A673 (cell line): Measurements from ENCODE around the gene RTP4. TPM values are rescaled to one million over a fixed set of nuclear protein-coding genes. Genes with fewer than 3 reads are reported as not detected.
A peak's percentile ranks its signal among the peaks of the same experiment; 100 is the strongest.

ENCODE experiments used
- BruUV-seq: library from RNA; stranded (reverse); fragments of 400-500 nt; replicated peaks from 2 replicates; lab custom pipeline; 2021; lab: Mats Ljungman, UMichigan
- CTCF ChIA-PET: fragments of 300-600 bp; sonication (Branson Sonifier 250); formaldehyde crosslinking; loops from one replicate; lab custom pipeline; 2022; ENCODE audit warnings: antibody characterized with exemption; lab: Charles Lee
- POLR2A ChIA-PET: fragments of 300-600 bp; sonication (Branson Sonifier 250); formaldehyde crosslinking; loops from one replicate; lab custom pipeline; 2022; ENCODE audit warnings: antibody characterized with exemption; ENCODE audit not compliant: low non-redundant PET; lab: Charles Lee
- DNase-seq: peaks from one replicate; pipeline ENCODE4 v3.0.0-alpha.2; 2015; ENCODE audit warnings: low spot score
- H3K27ac ChIP-seq: fragments of 200-600 bp; sonication (generic); 2 replicates; pipeline ENCODE4 v1.5.1; 2016; ENCODE audit warnings: mixed run types, low read depth, mild to moderate bottlenecking, mixed read lengths, antibody characterized with exemption, low read length; ENCODE audit not compliant: poor library complexity, severe bottlenecking
- H3K27me3 ChIP-seq: fragments of 200-600 bp; sonication (generic); replicated peaks from 2 replicates; pipeline ENCODE4 v1.6.1; 2017; ENCODE audit warnings: mixed run types, low read depth, mild to moderate bottlenecking, mixed read lengths, antibody characterized with exemption, low read length; ENCODE audit not compliant: insufficient read depth, poor library complexity
- H3K36me3 ChIP-seq: fragments of 200-600 bp; sonication (generic); 2 replicates; pipeline ENCODE4 v1.6.1; 2016; ENCODE audit warnings: mixed run types, mild to moderate bottlenecking, mixed read lengths, antibody characterized with exemption, low read length; ENCODE audit not compliant: insufficient read depth, poor library complexity, severe bottlenecking
- H3K4me1 ChIP-seq: fragments of 200-600 bp; sonication (generic); 2 replicates; pipeline ENCODE4 v1.6.1; 2017; ENCODE audit warnings: mixed run types, mild to moderate bottlenecking, mixed read lengths, antibody characterized with exemption, low read length; ENCODE audit not compliant: insufficient read depth, poor library complexity, severe bottlenecking
- H3K4me3 ChIP-seq: fragments of 200-600 bp; sonication (generic); 2 replicates; pipeline ENCODE4 v1.5.1; 2016; ENCODE audit warnings: low read depth, mixed run types, mild to moderate bottlenecking, mixed read lengths, low read length; ENCODE audit not compliant: poor library complexity, severe bottlenecking
- H3K9me3 ChIP-seq: fragments of 200-600 bp; sonication (generic); 2 replicates; pipeline ENCODE4 v1.6.1; 2016; ENCODE audit warnings: mixed run types, low read depth, mild to moderate bottlenecking, mixed read lengths, antibody characterized with exemption, low read length; ENCODE audit not compliant: poor library complexity, severe bottlenecking
- EZH2 ChIP-seq: fragments of 200-600 bp; sonication (generic); IDR thresholded peaks from 2 replicates; pipeline ENCODE4 v1.6.1; 2017; ENCODE audit warnings: borderline replicate concordance, low read depth, mild to moderate bottlenecking, mixed read lengths, antibody characterized with exemption, low read length; ENCODE audit not compliant: poor library complexity, severe bottlenecking
- intact Hi-C: fragments of 100-400 bp; cut with micrococcal nuclease; formaldehyde crosslinking; loops from one replicate; pipeline ENCODE4 v1.10.0; 2022; ENCODE audit not compliant: unreplicated experiment
- total RNA-seq: library from RNA; stranded (reverse); gene quantifications from 2 replicates; pipeline ENCODE4 v1.2.3, GENCODE V29; 2021
- TF ChIP-seq, protein P1 (sequence below): fragments of 300-800, 200-600 bp; sonication (generic); conservative IDR thresholded peaks from 2 replicates; pipeline ENCODE4 v1.5.1; 2017; ENCODE audit warnings: low read depth, mild to moderate bottlenecking, antibody characterized with exemption, low read length, moderate library complexity, mixed read lengths

Gene RTP4
- total RNA-seq, 1 experiment from 2014 or later = not detected

DNA sequence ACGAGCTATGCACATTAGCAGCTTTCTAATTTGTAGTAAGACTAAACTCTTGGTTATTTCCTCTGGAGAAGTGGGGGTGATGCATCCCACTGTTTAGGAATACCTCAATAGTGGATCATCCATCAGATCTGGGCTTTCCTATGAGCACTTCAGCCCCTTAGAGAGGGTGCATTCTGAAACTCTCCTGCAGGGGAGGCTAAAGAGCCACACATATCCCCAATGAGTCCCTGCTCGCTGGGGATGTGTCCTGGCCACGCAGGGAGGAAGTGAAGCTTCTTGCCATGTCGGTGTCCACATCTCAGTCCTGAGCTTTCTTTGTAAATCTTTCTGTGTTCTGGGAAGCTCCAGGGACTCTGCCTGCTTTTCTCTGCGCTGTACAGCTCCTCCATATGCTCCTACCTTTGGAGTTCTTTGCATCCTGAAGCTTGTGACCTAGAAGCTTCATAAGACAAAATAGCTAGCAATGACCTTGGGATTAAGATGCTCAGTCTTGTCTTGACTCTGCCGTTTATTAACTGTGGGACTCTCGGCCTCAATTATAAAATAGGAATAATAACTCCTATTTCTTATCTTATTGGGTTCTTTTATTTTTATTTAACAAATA, 48.4 kb upstream of the RTP4 start:
- CTCF ChIA-PET = interaction anchor here (0.6 to 7.7 kb wide), 11 partner anchors 13 to 1844 kb away, joined by 3 to 210 read pairs (median 4); partner anchors contain the start of gene RTP2
- DNase-seq = peak; percentile 86
- peak overlapping the region; percentile 38 for H3K27ac ChIP-seq
- H3K36me3 ChIP-seq = no peaks in the 10 kb centered on the region
- POLR2A ChIA-PET = no interaction called here
- intact Hi-C loops = loop anchor here (1.0 to 2.0 kb wide), 4 partner anchors 99 to 394 kb away; no protein-coding TSS in a partner anchor
- H3K9me3 ChIP-seq = no peaks in the 10 kb centered on the region
- peak overlapping the region; percentile 35 for H3K4me3 ChIP-seq
- H3K27me3 ChIP-seq = peaks cover 2% of the 10 kb centered on the region
- peaks cover 6% of the 10 kb centered on the region for H3K4me1 ChIP-seq
- TF ChIP-seq, protein P1, sequence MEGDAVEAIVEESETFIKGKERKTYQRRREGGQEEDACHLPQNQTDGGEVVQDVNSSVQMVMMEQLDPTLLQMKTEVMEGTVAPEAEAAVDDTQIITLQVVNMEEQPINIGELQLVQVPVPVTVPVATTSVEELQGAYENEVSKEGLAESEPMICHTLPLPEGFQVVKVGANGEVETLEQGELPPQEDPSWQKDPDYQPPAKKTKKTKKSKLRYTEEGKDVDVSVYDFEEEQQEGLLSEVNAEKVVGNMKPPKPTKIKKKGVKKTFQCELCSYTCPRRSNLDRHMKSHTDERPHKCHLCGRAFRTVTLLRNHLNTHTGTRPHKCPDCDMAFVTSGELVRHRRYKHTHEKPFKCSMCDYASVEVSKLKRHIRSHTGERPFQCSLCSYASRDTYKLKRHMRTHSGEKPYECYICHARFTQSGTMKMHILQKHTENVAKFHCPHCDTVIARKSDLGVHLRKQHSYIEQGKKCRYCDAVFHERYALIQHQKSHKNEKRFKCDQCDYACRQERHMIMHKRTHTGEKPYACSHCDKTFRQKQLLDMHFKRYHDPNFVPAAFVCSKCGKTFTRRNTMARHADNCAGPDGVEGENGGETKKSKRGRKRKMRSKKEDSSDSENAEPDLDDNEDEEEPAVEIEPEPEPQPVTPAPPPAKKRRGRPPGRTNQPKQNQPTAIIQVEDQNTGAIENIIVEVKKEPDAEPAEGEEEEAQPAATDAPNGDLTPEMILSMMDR = peak; percentile 94
- TF ChIP-seq EZH2 = no peak
- no TSS peak for BruUV-seq

DNA sequence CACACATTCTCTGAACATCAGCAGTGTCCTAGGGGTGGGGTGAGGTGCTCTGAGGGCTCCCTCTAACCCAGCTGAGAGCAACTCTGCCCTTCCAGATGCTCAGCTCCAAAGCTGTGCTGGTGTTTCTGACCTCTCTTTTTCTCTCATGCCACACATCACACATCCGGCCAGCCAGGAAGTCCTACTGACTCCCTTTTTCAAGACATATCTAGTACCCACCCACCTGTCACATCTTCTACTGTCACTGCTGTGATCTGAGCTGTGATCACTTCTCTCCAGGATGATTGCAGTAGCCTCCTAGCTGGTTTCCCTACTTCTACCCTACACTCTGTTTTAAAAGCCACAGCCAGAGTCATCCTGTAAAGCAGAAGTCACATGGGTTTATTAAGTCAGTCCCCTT, 46.4 kb upstream of the RTP4 start:
- Histone ChIP-seq H3K36me3 (no peaks in the 10 kb centered on the region), H3K27ac (no peak overlapping the region), H3K9me3 (no peaks in the 10 kb centered on the region), H3K4me3 (no peak overlapping the region), H3K4me1 (peaks cover 6% of the 10 kb centered on the region), H3K27me3 (no peaks in the 10 kb centered on the region)
- CTCF ChIA-PET = interaction anchor here (7.7 kb wide), 1 partner anchor 357 kb away, joined by 210 read pairs; no protein-coding TSS in a partner anchor
- intact Hi-C loops = no loop called here
- POLR2A ChIA-PET = no interaction called here
- DNase-seq = no peak
- BruUV-seq = no TSS peak
- TF ChIP-seq, protein P1 = no peak
- no peak for TF ChIP-seq EZH2

DNA sequence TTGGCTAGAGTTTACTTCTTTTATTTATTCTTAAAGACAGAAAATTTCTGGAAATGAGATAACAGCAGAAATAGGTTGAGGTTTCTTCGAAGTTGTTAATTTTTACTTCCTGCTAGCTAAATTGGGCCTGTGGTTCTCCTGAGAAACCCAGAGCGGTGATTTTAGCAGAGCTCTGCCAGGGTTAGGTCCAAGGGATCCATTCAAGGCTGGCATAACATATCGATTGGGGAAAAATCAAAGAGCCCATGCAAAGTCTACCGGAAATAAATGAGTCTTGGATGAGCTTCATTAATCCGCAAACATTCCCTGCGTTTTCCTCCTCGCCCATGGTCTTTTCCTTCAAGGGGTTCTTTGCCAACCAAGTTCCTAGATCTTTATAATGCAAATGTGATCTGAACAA, 45.9 kb upstream of the RTP4 start:
- H3K4me1 ChIP-seq = peaks cover 6% of the 10 kb centered on the region
- H3K4me3 ChIP-seq = no peak overlapping the region
- H3K27ac ChIP-seq = no peak overlapping the region
- BruUV-seq = no TSS peak
- DNase-seq = no peak
- ChIA-PET POLR2A (no interaction called here), CTCF (interaction anchor here (7.7 kb wide), 1 partner anchor 356 kb away, joined by 210 read pairs; no protein-coding TSS in a partner anchor)
- H3K36me3 ChIP-seq = no peaks in the 10 kb centered on the region
- H3K27me3 ChIP-seq = no peaks in the 10 kb centered on the region
- intact Hi-C loops = no loop called here
- no peaks in the 10 kb centered on the region for H3K9me3 ChIP-seq
- TF ChIP-seq EZH2 = no peak
- TF ChIP-seq, protein P1 = no peak
